HK-2 (cell line): ENCODE measurements around the gene DST.

Source experiments
- DNase-seq: peaks from one replicate; pipeline ENCODE4 v3.0.0-alpha.2; 2018; ENCODE audit not compliant: unreplicated experiment

The DST gene

DNA sequence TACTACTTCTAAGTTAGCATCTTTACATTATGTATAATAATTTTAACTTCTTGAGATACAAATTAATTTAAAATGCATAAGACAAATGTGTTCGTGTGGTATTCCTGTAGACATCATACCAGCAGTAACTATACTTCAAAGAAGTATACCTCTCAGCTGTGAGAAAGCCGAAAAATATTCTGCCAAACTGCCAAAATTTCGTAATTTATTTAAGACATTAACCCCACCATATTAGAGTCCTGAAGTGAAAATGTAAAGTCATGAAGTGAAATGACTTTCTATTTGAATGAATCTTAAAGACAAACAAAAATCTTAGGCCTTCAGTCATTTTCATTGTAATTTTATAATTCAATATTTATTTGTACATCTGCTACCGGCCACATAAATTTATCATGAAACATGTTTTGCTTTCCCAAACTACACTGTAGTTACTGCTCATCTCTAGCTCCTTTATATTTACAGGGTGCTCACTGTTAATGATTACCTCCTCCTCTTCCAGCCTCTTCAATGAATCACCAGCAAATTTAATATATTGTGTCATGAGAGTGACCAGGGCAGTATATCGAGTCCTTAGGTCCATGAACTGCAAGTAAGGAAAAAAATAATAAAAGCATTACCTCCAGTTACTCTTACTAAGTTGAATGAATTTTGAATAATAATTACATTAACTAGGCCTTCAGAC, 18.5 kb downstream of the DST start:
- no peak for DNase-seq

DNA sequence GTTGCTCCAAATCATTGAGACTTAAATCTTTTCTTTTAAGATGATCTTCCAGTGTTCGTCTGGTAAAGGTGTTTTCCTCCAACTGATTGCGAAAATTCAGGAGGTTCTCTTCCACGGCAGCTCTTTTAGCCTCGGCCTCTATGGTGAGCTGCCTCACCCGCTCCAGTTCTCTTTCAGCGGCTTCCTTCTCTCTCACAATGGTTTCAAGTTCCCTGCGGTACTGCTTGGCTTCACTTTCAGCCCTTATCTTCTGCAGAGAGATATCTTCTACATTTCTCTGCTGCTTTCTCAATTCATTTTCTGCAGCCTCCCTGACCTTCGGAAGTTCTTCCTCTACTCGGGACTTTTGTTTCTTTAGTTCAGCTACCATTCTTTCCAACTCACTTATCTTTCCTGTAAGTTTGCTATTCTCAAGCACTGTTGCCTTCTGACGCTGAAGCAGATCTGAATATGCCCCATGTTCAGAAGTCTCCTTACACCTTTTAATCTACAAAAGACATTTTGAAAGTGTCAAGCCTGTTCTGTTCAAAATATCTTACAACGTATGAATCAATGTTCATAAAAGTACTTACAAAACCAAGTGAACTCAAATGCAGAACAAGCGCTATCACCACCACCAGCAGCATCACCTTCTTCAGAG, 22.3 kb downstream of the DST start:
- no peak for DNase-seq

- DNase-seq = no peak
Observed at GRCh38 chr6:56618050-56618449, 24.6 kb downstream of the DST start.

DNA sequence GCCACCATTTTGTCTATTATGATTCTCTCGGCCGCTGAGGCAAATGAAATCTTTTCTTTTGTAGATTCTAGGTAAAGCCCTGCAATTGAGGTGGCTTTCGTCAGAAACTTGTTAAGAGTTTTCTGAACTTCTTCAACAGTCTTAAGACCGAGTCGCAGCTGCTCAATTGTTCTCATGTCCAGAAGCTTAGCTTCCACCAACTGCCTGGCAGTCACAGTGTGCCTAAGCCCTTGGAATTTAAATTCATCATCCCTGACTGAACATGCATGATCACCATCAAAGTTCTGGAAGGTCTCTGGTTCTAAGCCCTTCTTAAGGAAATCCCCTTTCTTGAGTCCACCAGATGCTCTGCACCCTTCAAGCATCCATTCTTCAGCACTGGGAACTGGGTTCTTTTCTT, 25.7 kb downstream of the DST start:
- DNase-seq = no peak

GRCh38 chr6:56613247-56613851, 29.3 kb downstream of the DST start:
- DNase-seq = no peak

DNA sequence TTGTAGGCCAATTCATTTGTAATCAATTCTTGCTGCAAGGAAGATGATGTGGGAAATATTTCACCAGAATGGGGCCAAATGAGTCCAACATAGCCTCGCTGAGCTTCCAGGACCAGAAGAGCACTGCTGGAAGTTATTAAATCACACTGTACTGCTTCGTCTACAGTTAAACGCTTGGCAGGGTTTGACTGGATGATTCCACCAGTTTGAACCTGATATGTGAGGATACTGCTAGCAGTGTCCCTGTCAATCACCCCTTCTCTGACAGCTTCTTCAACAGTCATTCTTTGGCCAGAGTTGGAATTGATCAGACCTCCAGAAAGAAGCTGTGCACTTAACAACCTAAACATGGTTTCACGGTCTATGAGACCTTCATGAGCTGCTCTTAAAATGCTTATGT, 34.4 kb downstream of the DST start:
- no peak for DNase-seq

DNA sequence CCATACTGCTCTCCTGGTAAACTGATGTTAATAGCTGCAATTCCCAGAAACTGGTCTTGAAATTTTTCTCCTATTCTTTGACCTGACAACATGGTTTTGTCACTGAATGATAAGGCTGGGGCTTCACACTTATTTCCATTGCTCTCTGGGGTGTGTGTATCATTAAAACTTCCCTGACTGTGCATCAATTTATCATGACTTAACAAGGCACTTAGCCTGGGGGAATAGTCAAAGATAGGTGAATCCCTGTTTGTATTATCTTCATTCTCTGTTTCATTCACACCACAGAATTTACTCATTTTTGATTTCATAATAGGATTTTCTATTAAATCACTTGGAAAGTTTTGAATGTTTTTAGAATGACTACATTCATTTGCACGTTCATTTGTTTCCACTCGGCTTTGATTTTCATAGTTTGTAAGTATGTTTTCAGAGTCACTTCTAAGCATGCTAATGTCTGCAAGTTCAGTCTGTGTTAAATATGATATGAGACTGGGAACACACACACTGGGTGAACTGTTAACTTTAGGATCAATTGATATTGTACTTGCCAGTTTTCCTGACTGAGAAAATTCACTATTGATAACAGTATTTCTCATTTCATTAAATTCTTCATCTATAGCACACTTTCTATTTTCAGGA, 35.5 kb downstream of the DST start:
- DNase-seq = no peak

- DNase-seq = no peak
Observed at GRCh38 chr6:56605435-56605834, 37.3 kb downstream of the DST start.

DNA sequence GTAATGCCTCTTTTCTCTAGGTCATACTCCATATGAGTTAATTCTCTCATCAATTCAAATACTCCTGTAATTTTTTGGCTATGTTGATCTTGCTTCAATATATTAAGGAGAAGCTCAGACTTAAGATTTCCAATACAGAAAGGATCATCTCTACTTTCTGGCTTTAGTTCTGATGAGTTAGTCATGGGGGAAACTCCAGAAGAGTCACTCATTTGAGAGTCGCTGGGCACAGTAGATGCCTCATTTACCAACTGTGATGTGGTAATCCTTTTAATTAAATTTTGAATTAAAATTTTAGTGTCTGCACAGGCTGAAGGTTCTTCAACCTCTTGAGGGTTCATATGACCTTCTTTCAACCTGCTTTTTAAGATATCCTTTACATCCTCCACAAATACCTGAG, 38.5 kb downstream of the DST start:
- no peak for DNase-seq

DNA sequence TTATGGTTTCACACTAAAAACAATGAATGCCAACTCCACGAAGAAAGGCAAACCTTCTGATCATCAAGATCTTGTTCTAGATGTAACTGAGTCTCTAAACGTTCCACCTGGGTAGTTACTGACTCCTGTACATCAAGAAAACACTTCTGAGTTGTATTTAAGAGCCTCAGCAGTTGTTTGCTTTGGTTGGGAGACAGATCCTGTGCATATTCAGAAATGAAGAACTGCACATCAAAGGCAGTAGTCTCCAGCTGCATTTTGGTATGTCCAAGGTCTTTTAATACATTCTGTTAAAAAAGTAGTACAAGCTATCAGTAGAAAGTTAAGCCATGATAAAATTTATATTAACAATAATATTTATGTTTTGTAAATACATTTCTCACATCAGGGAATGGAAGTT, 41.3 kb downstream of the DST start:
- DNase-seq = no peak

DNA sequence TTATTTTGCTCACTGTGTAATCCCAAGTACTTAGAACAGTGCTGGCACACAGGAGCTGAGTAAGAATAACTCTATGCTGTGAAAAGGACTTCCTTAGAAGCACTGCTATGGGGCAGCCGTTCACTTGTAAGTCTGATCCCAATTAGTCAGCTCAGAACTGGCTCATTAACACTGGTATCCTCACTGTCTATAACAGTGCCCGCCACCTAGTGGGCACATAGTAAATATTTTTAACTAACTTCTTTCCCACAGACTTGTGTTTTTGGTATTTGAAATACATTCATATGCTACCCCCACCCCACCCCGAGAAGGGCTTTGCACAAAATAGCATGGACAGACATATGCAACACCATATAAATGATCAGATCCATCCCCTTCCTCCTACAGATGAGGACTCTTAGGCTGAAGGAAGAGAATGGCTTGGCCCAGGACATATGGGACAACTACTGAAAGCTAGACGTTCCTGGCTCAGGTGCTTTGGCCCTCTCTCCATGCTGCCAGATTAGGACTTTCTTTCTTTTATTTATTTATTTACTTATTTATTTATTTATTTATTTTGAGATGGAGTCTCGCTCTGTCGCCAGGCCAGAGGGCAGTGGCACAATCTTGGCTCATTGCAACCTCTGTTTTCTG, 47.1 kb downstream of the DST start:
- peak; percentile 13 for DNase-seq

GRCh38 chr6:56594699-56595098, 48.0 kb downstream of the DST start:
- no peak for DNase-seq

GRCh38 chr6:56593801-56594318, 48.8 kb downstream of the DST start:
- DNase-seq = no peak

- no peak for DNase-seq
Observed at GRCh38 chr6:56582236-56582635, 60.5 kb downstream of the DST start.

- DNase-seq = no peak
Observed at GRCh38 chr6:56581296-56581925, 61.3 kb downstream of the DST start.

- DNase-seq = no peak
Observed at GRCh38 chr6:56580271-56580670, 62.4 kb downstream of the DST start.

DNA sequence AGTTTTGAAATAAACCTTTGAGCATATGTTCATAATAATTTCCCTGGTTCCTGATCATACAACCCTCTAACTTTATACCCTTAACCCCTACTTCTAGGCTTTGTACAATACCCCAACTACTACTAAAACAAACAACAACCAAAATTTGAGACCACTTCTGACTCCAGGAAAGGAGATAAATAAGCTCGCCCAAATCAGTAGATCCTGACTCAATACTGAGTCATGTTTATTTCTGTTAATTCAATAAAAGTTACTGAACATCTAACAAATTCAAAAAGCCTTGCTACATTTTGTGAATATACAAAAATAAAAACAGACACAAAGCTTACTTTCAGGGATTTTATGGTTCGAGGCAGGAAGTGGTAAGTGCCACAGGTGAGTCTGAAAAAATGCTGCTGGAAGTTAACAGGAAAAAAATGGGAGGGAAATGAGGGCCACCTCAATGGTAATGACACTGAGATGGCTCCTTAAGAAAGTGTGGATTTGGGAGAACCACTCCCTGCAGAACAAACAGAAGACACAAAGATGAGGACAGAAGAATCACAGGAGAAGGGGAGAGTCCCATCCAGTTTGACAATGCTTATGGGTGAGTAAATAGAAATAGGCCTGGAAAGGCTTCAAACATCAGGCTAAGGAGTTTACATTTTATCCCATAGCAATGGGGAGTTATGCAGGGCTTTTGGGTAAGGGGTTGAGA, 63.4 kb downstream of the DST start:
- no peak for DNase-seq

- DNase-seq = no peak
Observed at GRCh38 chr6:56575736-56576135, 67.0 kb downstream of the DST start.

- DNase-seq = no peak
Observed at GRCh38 chr6:56574292-56574691, 68.4 kb downstream of the DST start.

- no peak for DNase-seq
Observed at GRCh38 chr6:56573624-56574023, 69.1 kb downstream of the DST start.
